HCT116 (cell line): Measurements from ENCODE around the gene SIRT7. TPM values are rescaled to one million over a fixed set of nuclear protein-coding genes. Genes with fewer than 3 reads are reported as not detected.

Experiments
- ATAC-seq: fragments of 200-7000 bp; cut with Tn5 transposase; 2 replicates; pipeline ENCODE4 v1.9.1; 2020; ENCODE audit warnings: mild to moderate bottlenecking, moderate library complexity
- Bru-seq: library from RNA; stranded (reverse); fragments of 400-500 nt; gene quantifications from one replicate; lab custom pipeline; 2021; lab: Mats Ljungman, UMichigan
- BruChase-seq, 2 experiments: library from RNA; stranded (reverse); fragments of 400-500 nt; gene quantifications; one replicate each; lab custom pipeline; 2021; lab: Mats Ljungman, UMichigan
- BruUV-seq: library from RNA; stranded (reverse); fragments of 400-500 nt; replicated peaks from 2 replicates; lab custom pipeline; 2021; lab: Mats Ljungman, UMichigan
- CTCF ChIA-PET: fragments of 300-600 bp; sonication (Branson Sonifier 250); formaldehyde crosslinking; loops from one replicate; lab custom pipeline; 2021; ENCODE audit warnings: antibody characterized with exemption; lab: Charles Lee
- POLR2A ChIA-PET: fragments of 300-600, 350-600 bp; sonication (Branson Sonifier 250); formaldehyde crosslinking; loops from one replicate; lab custom pipeline; 2021; ENCODE audit warnings: antibody characterized with exemption; lab: Charles Lee
- RAD21 ChIA-PET, 2 experiments: fragments of 300-600 bp; sonication (Branson Sonifier 250); formaldehyde crosslinking; loops; one replicate each; lab custom pipeline; 2023; ENCODE audit warnings: low total read pairs in 2 of 2; ENCODE audit not compliant: uncharacterized antibody in 2 of 2, unreplicated experiment in 2 of 2, low non-redundant PET in 1 of 2; lab: Charles Lee
- DNase-seq: peaks from one replicate; pipeline ENCODE4 v3.0.0-alpha.2; 2010; ENCODE audit warnings: low read depth, low spot score
- H2AFZ ChIP-seq: fragments of 200-600 bp; shearing (Covaris generic), sonication (generic); 2 replicates; pipeline ENCODE4 v1.6.1; 2017; ENCODE audit warnings: low read depth, mixed run types, mixed read lengths, antibody characterized with exemption, low read length; ENCODE audit not compliant: poor library complexity, severe bottlenecking
- H3K27ac ChIP-seq: 2 replicates; pipeline ENCODE4 v1.5.1; 2012; ENCODE audit warnings: low read depth, low read length
- H3K27me3 ChIP-seq: fragments of 200-600 bp; sonication (generic); 2 replicates; pipeline ENCODE4 v1.6.1; 2016; ENCODE audit warnings: mixed run types, low read length, mixed read lengths; ENCODE audit not compliant: insufficient read depth
- H3K36me3 ChIP-seq, 2 experiments: fragments of 200-500 bp in 1 of 2; fragments of 200-600 bp in 1 of 2; sonication (Bioruptor generic) in 1 of 2; sonication (generic) in 1 of 2; 2 replicates each; pipeline versions ENCODE4 v1.5.1 to v1.6.1; 2014 to 2016; ENCODE audit warnings: low read length in 2 of 2, inconsistent platforms in 1 of 2, mixed read lengths in 1 of 2, mixed run types in 1 of 2; ENCODE audit not compliant: insufficient read depth in 2 of 2, control insufficient read depth in 1 of 2
- H3K4me1 ChIP-seq, 2 experiments: fragments of 200-600 bp in 1 of 2; sonication (generic) in 1 of 2; 2 replicates each; pipeline versions ENCODE4 v1.5.1 to v1.6.1; 2012 to 2017; ENCODE audit warnings: low read length in 2 of 2, inconsistent platforms in 1 of 2, mild to moderate bottlenecking in 1 of 2, mixed read lengths in 1 of 2, mixed run types in 1 of 2, moderate library complexity in 1 of 2; ENCODE audit not compliant: insufficient read depth in 2 of 2, control insufficient read depth in 1 of 2
- H3K4me2 ChIP-seq: fragments of 200-600 bp; sonication (generic); 2 replicates; pipeline ENCODE4 v1.6.1; 2017; ENCODE audit warnings: mixed run types, low read length, mixed read lengths
- H3K4me3 ChIP-seq, 2 experiments: fragments of 200-600 bp in 1 of 2; sonication (generic) in 1 of 2; replicated peaks in 1 of 2; 2 replicates each; pipeline ENCODE4 v1.5.1; 2011 to 2016; ENCODE audit warnings: low read length in 2 of 2, control low read depth in 1 of 2, low read depth in 1 of 2, mild to moderate bottlenecking in 1 of 2, mixed read lengths in 1 of 2, mixed run types in 1 of 2
- H3K79me2 ChIP-seq: fragments of 200-600 bp; sonication (generic); 2 replicates; pipeline ENCODE4 v1.6.1; 2017; ENCODE audit warnings: mild to moderate bottlenecking, mixed run types, low read length, moderate library complexity, mixed read lengths; ENCODE audit not compliant: insufficient read depth
- H3K9ac ChIP-seq: fragments of 200-600 bp; sonication (generic); 2 replicates; pipeline ENCODE4 v1.6.1; 2016; ENCODE audit warnings: low read length, mixed read lengths
- H3K9me2 ChIP-seq: fragments of 200-600 bp; sonication (generic), shearing (Covaris generic); 2 replicates; pipeline ENCODE4 v1.6.1; 2017; ENCODE audit warnings: mixed run types, mild to moderate bottlenecking, moderate library complexity; ENCODE audit not compliant: insufficient read depth
- H3K9me3 ChIP-seq, 2 experiments: fragments of 200-500 bp in 1 of 2; fragments of 200-600 bp in 1 of 2; sonication (Bioruptor generic) in 1 of 2; sonication (generic) in 1 of 2; 2 replicates each; pipeline ENCODE4 v1.6.1; 2014 to 2017; ENCODE audit warnings: low read length in 2 of 2, mixed read lengths in 2 of 2, inconsistent platforms in 1 of 2, low read depth in 1 of 2, mild to moderate bottlenecking in 1 of 2, mixed run types in 1 of 2, moderate library complexity in 1 of 2; ENCODE audit not compliant: control insufficient read depth in 1 of 2, insufficient read depth in 1 of 2
- H4K20me1 ChIP-seq: fragments of 200-600 bp; sonication (generic), shearing (Covaris generic); 2 replicates; pipeline ENCODE4 v1.6.1; 2017; ENCODE audit warnings: mixed run types, mild to moderate bottlenecking, moderate library complexity; ENCODE audit not compliant: insufficient read depth
- ATF3 ChIP-seq: IDR thresholded peaks from 2 replicates; pipeline ENCODE4 v1.6.1; 2012
- CBX3 ChIP-seq: IDR thresholded peaks from 2 replicates; pipeline ENCODE4 v1.6.1; 2012; ENCODE audit warnings: low read depth
- CTCF ChIP-seq, 3 experiments: fragments of 200-600 bp in 1 of 3; sonication (generic) in 1 of 3; IDR thresholded peaks in 2 of 3; conservative IDR thresholded peaks in 1 of 3; 2 replicates each; pipeline ENCODE4 v1.5.1; 2012 to 2017; ENCODE audit warnings: low read depth in 2 of 3, low read length in 2 of 3, antibody characterized with exemption in 1 of 3, borderline replicate concordance in 1 of 3, control low read depth in 1 of 3, mild to moderate bottlenecking in 1 of 3, mixed read lengths in 1 of 3, mixed run types in 1 of 3, moderate library complexity in 1 of 3; ENCODE audit not compliant: insufficient read depth in 1 of 3
- EGR1 ChIP-seq: IDR thresholded peaks from 2 replicates; pipeline ENCODE4 v1.6.1; 2012; ENCODE audit warnings: low read depth
- ELF1 ChIP-seq: IDR thresholded peaks from 2 replicates; pipeline ENCODE4 v1.6.1; 2012; ENCODE audit warnings: low read depth, borderline replicate concordance
- EZH2 ChIP-seq: fragments of 200-600 bp; sonication (generic); IDR thresholded peaks from 2 replicates; pipeline ENCODE4 v1.6.1; 2017; ENCODE audit warnings: antibody characterized with exemption, mixed run types
- FOSL1 ChIP-seq: IDR thresholded peaks from 2 replicates; pipeline ENCODE4 v1.6.1; 2012; ENCODE audit warnings: low read depth
- POLR2A ChIP-seq: IDR thresholded peaks from 2 replicates; pipeline ENCODE4 v1.7.0; 2011; ENCODE audit warnings: borderline replicate concordance; ENCODE audit not compliant: insufficient read depth, insufficient read length; ENCODE audit errors: extremely low read depth
- POLR2AphosphoS5 ChIP-seq: IDR thresholded peaks from 2 replicates; pipeline ENCODE4 v1.6.1; 2011; ENCODE audit warnings: mild to moderate bottlenecking, low read depth, low read length, moderate library complexity
- RAD21 ChIP-seq: IDR thresholded peaks from 2 replicates; pipeline ENCODE4 v1.6.1; 2012; ENCODE audit warnings: low read depth, mild to moderate bottlenecking
- REST ChIP-seq: IDR thresholded peaks from 2 replicates; pipeline ENCODE4 v1.6.1; 2012; ENCODE audit warnings: low read depth
- SIN3A ChIP-seq: IDR thresholded peaks from 2 replicates; pipeline ENCODE4 v1.6.1; 2012; ENCODE audit warnings: low read depth
- SP1 ChIP-seq: IDR thresholded peaks from 2 replicates; pipeline ENCODE4 v1.6.1; 2012; ENCODE audit warnings: low read depth
- SRF ChIP-seq: IDR thresholded peaks from 2 replicates; pipeline ENCODE4 v1.6.1; 2012; ENCODE audit warnings: low read depth
- YY1 ChIP-seq: IDR thresholded peaks from 2 replicates; pipeline ENCODE4 v1.6.1; 2011; ENCODE audit warnings: low read length, low read depth, moderate library complexity, mild to moderate bottlenecking; ENCODE audit not compliant: insufficient replicate concordance; ENCODE audit errors: extremely low read depth
- ZBTB33 ChIP-seq: IDR thresholded peaks from 2 replicates; pipeline ENCODE4 v1.6.1; 2011; ENCODE audit warnings: mild to moderate bottlenecking, low read length, moderate library complexity; ENCODE audit not compliant: insufficient replicate concordance; ENCODE audit errors: extremely low read depth
- ZFX ChIP-seq: fragments of 450-650 bp; IDR thresholded peaks from 2 replicates; pipeline ENCODE4 v1.6.1; 2017
- intact Hi-C: fragments of 100-400 bp; cut with micrococcal nuclease; formaldehyde crosslinking; loops from 2 replicates; pipeline ENCODE4 v1.10.0; 2022
- long read RNA-seq: library from polyadenylated mRNA; unstranded; transcript quantifications from one replicate; pipeline ENCODE4 v2.0.0, GENCODE V29; 2021; ENCODE audit not compliant: unreplicated experiment
- polyA plus RNA-seq: library from polyadenylated mRNA; unstranded; fragments of >200 nt; gene quantifications from 2 replicates; pipeline ENCODE4 v1.2.1, GENCODE V29; 2012; ENCODE audit warnings: missing spikeins
- total RNA-seq: library from RNA; stranded (reverse); gene quantifications from one replicate; pipeline ENCODE4 v1.2.1, GENCODE V29; 2021; ENCODE audit not compliant: unreplicated experiment

The SIRT7 gene
- total RNA-seq: 62.6 TPM
- 43.7 and 50.8 TPM in 2 replicates for polyA plus RNA-seq
- Bru-seq, nascent RNA: percentile 87 among the genes with signal in this experiment
- BruChase-seq, experiment 1, labeled RNA remaining after a 6-hour chase: percentile 93 among the genes with signal in this experiment
- BruChase-seq, experiment 2, labeled RNA remaining after a 2-hour chase: percentile 95 among the genes with signal in this experiment
- long read RNA-seq, transcript SIRT7-201 (10 exons, 1,743 nt): major isoform, 40 of 92 reads
- long read RNA-seq, partial matches to known transcripts: 16 of 92 reads
- long read RNA-seq, other reads (novel, unspliced or antisense): 32 of 92 reads

- CTCF ChIA-PET: interaction anchor here (1.1 kb wide), 1 partner anchor 10 kb away, joined by 5 read pairs; the partner anchor contains the start of gene MAFG
- H3K27me3 ChIP-seq: no peaks in the 10 kb centered on the region
- H4K20me1 ChIP-seq: no peaks in the 10 kb centered on the region
- H3K9me3 ChIP-seq: no peaks in the 10 kb centered on the region
- H3K4me3 ChIP-seq: peak within 1 kb of the TSS; percentile 66 to 67
- peaks cover 36 to 66% of the 10 kb centered on the region in 2 experiments; a peak in 3 of 4 replicates for H3K36me3 ChIP-seq
- DNase-seq: peak; percentile 39
- peak within 1 kb of the TSS; percentile 90 for H3K27ac ChIP-seq
- POLR2A ChIA-PET: interaction anchor here (1.0 to 1.2 kb wide), 2 partner anchors 9 to 49 kb away, joined by 3 to 7 read pairs; no protein-coding TSS in a partner anchor
- H3K4me2 ChIP-seq: peak within 1 kb of the TSS; percentile 82
- H3K4me1 ChIP-seq: peaks cover 25 to 46% of the 10 kb centered on the region in 2 experiments
- intact Hi-C loops: no loop called here
- BruUV-seq: no TSS peak
- RAD21 ChIA-PET: no interaction called here
- no peaks in the 10 kb centered on the region for H3K9me2 ChIP-seq
- peak within 1 kb of the TSS; percentile 88 for H3K9ac ChIP-seq
- H3K79me2 ChIP-seq: peaks cover 79% of the 10 kb centered on the region
- H2AFZ ChIP-seq: no peak within 1 kb of the TSS
- peak; percentile 75 for ATAC-seq
- TF ChIP-seq POLR2AphosphoS5: peak; percentile 92
- no peak for TF ChIP-seq FOSL1
- TF ChIP-seq CBX3: no peak
- no peak for TF ChIP-seq REST
- TF ChIP-seq ZBTB33: no peak
- TF ChIP-seq SP1: peak; percentile 52; the same call in 1 of the 2 replicates
- TF ChIP-seq SIN3A: peak; percentile 70; the same call in 1 of the 2 replicates
- TF ChIP-seq RAD21: no peak
- TF ChIP-seq POLR2A: peak; percentile 36
- no peak for TF ChIP-seq SRF
- TF ChIP-seq ELF1: no peak; the same call in 1 of the 2 replicates
- TF ChIP-seq EGR1: no peak
- no peak for TF ChIP-seq CTCF (IDR thresholded peaks at IDR 0.05 in 2 of 3, conservative IDR thresholded peaks at IDR 0.05 in 1 of 3; ENCODE audit: borderline replicate concordance in 1 of 3, insufficient read depth in 1 of 3, low read depth in 2 of 3, low read length in 2 of 3)
- no peak for TF ChIP-seq EZH2
- peak; percentile 78 for TF ChIP-seq YY1
- TF ChIP-seq ATF3: no peak
- TF ChIP-seq ZFX: peak; percentile 67; the same call in 1 of the 2 replicates
Measured at GRCh38 chr17:81917565-81918332, at the start of gene SIRT7. Gene SIRT7 (minus strand): TSS chr17:81918176. CDS start chr17:81918131, 45 bp downstream.
